Measurements from ENCODE around the gene DHRSX.
"Not testable (repeated sequence)": the region's sequence is repeated elsewhere in the genome, so short reads cannot be mapped to it uniquely, and the experiment has no call there.

The DHRSX gene

DNA sequence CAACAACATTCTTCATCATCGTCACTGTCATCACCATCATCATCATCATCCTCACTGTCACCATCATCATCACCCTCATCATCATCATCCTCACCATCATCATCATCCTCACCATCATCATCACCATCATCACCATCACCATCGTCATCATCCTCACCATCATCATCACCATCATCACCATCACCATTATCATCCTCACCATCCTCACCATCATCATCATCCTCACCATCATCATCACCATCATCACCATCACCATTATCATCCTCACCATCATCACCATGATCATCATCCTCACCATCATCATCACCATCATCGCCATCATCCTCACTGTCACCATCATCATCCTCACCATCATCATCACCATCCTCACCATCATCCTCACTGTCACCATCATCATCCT is 18.9 kb upstream of the DHRSX start:
- DNase-seq (ENCODE audit: low spot score): not testable (repeated sequence)

DNA sequence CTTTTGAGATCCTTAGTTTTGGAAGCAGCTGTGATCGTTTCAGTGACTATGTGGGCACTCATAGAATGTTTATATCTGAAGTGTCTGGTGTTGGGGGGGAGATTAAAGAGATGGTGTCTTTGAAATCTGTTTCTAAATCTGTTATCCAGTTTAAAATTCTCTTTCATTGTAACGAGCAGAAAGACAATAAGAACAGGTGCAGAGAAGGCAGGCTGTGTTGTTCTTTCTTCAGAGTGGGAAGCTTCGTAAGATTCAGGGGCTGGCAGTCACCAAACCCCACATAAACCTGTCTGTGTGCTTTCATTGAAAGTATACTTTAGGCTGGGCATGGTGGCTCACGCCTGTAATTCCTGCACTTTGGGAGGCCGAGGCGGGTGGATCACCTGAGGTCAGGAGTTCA is 16.3 kb upstream of the DHRSX start:
- DNase-seq (ENCODE audit: low spot score): no peak

- DNase-seq (ENCODE audit: low spot score): no peak
Observed at GRCh38 chrX:2516623-2517022, 15.8 kb upstream of the DHRSX start.

- no peak for DNase-seq (ENCODE audit: low spot score)
Observed at GRCh38 chrX:2514131-2514530, 13.4 kb upstream of the DHRSX start.

DNA sequence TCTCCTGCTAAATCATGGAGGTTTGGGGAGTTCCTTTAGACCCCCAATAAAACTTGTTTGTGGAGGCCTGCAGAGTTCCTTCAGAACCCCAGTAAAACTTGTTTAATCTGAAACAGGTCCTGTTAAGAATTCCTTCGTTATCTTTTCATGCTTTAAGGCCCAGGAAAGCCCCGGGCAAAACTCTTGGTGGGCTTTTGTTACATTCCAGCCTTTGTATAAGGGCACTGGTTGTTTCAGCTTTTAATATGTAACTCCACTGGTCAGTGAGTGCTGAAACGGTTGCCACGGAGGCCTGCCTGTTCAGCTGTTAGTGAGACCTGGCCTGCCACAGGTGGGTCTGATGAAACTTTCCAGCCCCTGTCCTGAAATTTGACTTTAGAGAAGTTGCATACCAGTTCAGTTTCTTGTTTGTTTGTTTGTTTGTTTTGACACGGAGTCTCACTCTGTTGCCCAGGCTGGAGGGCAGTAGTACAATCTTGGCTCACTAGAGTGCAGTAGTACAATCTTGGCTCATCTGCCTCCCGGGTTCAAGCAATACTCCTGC is 12.4 kb upstream of the DHRSX start:
- no peak for DNase-seq (ENCODE audit: low spot score)

DNA sequence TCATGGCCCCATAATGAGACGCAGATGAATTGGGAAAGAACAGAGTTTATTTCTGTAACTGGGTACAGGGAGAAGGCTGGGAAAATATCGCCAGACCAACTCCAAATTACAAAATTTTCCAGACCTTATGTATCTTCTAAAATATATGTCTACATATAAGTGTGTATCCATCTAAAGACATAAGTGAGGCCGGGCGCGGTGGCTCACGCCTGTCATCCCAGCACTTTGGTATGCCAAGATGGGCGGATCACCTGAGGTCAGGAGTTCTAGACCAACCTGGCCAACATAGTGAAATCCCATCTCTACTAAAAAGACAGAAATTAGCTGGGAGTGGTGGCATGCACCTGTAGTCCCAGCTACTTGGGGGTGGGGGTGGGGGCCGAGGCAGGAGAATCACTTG is 11.7 kb upstream of the DHRSX start:
- DNase-seq (ENCODE audit: low spot score): no peak

GRCh38 chrX:2511326-2511725 is 10.6 kb upstream of the DHRSX start:
- DNase-seq (ENCODE audit: low spot score): no peak

DNA sequence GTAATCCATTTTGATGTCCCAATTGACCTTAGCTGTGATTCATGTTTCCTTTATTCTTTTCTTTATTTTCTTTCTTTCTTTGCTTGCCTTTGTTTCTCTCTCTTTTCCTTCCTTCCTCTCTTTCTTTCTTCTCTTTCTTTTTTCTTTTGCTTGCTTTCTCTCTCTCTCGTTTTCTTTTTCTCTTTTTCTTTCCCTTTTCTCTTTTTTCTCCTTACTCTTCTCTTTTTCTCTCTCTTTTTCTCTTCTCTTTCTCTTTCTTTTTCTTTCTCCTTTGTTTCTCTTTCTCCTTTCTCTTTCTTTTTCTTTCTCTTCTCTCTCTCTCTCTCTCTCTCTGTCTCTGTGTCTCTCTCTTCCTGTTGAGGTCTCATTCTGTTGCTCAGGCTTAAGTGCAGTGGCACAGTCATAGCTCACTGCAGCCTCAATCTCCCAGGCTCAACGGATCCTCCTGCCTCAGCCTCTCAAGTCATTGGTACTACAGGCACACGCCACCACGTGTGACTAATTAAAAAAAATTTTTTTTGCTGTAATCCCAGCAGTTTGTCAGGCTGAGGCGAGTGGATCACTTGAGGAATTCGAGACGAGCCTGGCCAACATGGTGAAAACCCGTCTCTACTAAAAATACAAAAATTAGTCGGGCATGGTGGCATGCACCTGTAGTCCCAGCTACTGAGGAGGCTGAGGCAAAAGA is 8.0 kb upstream of the DHRSX start:
- DNase-seq (ENCODE audit: low spot score): no peak

DNA sequence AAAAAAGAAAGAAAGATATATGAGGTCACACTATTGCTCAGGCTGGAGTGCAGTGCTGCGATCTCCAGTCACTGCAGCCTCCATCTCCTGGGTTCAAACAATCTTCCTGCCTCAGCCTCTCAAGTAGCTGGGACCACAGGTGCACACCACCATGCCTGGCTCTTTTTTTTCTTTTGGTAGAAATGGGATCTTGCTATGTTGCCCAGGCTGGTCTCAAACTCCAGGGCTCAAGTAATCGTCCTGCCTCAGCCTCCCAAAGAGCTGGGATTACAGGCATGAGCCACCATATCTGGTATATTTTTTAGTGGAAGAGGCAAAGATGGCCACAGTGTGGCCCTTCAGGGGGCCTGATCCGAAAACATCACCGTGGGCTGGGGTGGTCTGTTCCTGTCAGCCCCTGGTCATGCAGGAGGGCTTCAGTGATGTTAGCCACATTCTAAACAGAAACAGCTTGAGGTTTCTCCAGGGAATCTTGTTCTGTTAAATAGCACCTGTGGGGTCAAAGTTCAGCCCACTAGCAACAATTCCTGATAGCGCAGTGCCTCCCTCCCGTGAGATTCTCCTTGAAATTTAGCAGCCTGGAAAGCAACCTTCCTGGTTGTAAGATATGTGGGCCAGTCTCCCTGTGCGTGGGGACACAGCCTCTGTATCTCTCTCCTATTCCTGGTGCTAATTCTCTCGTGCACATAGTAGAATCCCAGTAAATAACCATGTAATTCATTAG is 7.3 kb upstream of the DHRSX start:
- no peak for DNase-seq (ENCODE audit: low spot score)

- DNase-seq (ENCODE audit: low spot score): no peak
Observed at GRCh38 chrX:2507196-2507595, 6.4 kb upstream of the DHRSX start.

- DNase-seq (ENCODE audit: low spot score): not testable (repeated sequence)
Observed at GRCh38 chrX:2505341-2505740, 4.6 kb upstream of the DHRSX start.

DNA sequence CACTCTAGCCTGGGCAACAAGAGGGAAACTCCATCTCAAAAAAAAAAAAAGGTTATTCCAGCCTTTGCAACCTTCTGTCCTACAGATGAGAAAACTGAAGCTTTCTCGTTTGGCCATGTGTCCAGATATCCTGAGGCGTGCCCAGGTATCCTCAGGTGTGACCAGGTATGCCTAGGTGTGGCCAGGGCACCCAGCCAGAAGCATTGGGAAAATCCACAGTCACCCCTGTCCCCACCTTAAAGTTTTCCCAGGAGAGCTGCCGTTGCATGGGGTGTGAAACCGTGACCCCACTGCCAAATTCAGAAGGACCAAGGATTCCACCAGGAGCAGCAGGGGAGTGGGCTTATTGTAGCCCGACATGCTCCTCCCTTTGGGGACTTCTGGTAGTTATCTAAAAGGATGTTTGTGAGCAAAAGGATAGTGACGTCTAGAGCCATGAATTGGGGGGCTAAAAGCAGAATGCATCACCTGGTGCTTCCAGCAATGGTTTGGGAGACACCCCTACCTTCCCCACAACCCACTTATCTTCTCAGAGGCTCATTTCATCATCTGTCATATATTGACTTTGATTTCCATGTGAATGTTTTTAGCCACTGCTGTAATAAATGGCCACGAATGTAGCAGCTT is 4.0 kb upstream of the DHRSX start:
- no peak for DNase-seq (ENCODE audit: low spot score)

DNA sequence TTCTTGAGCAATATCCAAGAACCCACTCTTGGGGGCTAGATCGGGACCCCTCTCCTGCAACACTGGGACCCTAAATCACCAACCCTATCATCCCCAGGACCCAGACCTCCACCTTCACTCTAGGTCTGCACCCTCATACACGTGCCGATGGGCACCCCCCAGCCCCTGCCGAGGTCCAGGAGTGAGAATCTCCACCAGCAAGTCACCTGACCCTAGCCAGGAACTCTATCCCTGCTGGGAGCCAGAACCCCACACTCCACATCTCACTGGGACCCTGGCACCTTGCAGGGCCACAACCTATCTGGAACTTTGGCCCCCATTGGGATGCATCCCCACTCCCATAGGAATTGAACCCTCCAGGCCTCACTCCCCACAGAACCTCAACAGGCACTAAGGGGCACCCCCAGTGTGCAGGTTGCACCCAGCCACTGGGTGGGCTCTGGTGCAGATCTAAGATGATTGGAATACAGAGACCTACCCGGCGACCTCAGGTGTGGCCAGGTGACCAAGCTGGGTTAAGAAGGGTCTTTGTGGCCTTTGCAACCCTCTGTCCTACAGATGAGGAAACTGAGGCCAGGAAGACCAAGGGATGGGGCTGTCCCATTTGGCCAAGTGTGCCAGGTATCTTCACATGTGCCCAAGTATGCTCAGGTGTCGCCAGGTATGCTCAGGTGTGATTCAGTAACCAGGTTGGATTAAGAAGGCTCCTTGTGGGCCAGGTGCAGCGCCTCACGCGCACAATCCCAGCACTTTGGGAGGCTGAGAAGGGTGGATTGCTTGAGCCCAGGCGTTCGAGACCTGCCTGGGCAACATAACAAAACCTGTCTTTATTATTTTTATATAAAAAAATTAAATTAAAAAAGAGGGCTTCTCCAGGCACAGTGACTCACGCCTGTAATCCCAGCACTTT is 3.1 kb upstream of the DHRSX start:
- DNase-seq (ENCODE audit: low spot score): no peak

GRCh38 chrX:2502668-2503519 is 2.1 kb upstream of the DHRSX start:
- no peak for DNase-seq (ENCODE audit: low spot score)

DNA sequence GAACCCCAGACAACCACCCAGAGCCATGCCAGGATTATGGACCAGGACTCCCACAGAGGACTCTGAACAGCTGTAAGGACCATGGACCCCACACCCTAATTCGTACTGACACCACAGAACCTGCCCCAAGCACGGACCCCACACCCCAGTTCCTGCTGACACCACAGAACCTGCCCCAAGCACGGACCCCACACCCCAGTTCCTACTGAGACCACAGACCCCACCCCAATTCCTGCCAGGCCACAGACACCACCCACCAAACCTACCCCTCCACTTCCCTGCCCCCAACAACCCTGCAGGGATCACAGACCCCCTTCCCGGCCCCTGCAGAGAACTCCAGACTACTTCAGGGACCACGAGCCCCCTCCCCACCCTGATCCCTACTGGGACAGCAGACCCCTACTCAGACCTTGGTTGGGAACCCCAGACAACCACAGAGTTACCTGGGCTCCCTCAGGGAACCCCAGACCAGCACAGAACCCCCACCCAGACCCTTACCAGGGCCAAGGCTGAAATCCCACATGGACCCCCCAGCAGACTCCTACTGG is 1.4 kb upstream of the DHRSX start:
- DNase-seq (ENCODE audit: low spot score): no peak

GRCh38 chrX:2501559-2502102 is 855 bp upstream of the DHRSX start:
- no peak for DNase-seq (ENCODE audit: low spot score)

DNA sequence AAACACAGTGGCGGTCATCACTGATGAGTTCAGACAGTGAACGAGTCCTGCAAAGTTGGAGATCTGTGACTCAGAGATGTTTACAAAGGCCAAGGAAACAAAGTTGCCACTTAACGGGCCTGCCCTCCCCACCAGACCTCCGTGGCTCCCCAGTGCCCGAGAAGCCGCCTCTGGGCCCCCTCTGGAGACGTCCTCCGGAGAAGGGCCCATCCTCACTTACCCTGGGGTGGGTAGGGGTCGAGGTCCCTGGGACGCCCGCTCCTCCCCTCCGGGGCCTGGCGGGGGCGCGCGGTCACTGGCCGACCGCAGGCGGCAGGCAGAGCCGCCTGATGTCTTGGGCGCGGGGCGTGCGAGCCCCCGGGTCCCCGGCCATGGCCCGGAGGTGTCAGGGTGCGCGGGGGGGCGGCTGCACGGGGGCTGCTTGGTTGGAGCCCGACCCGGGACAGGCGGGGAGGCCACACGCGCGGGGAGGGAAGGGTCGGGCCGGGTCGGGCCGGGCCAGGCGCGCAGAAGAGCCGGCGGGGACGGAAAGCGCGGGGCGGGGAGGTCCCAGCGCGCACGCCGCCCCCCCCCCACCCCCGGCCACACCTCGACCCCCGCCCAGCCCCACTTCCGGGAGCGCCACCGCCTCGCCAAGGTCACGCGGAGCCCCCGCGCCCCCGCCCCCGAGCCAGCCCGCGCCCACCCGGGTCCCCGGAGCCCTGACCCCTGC is 529 bp downstream of the DHRSX start:
- DNase-seq (ENCODE audit: low spot score): peak; percentile 27

DNA sequence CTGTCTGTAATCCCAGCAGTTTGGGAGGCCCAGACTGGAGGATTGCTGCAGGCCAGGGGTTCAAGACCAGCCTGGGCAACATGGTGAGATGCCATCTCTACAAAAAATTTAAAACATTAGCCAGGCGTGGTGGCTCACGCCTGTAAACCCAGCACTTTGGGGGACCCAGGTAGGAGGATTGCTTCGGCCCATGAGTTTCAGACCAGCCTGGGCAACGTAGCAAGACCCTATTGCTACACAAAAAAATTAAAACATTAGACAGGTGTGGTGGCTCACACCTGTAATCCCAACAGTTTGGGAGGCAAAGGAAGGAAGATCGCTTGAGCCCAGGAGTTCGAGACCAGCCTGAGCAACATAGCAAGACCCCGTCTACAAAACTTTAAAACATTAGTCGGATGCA is 1.3 kb downstream of the DHRSX start:
- DNase-seq (ENCODE audit: low spot score): no peak

GRCh38 chrX:2498781-2499302 is 1.9 kb downstream of the DHRSX start:
- DNase-seq (ENCODE audit: low spot score): no peak
